ENCODE data around the gene GFOD1. TPM values are rescaled to one million over a fixed set of nuclear protein-coding genes. Genes with fewer than 3 reads are reported as not detected.
A peak's percentile ranks its signal among the peaks of the same experiment; 100 is the strongest.
"Not testable (repeated sequence)": the region's sequence is repeated elsewhere in the genome, so short reads cannot be mapped to it uniquely, and the experiment has no call there.

The GFOD1 gene
- total RNA-seq, 3 donors from 2014 or later, result 25.5 to 39.0 (median 38.1) TPM

DNA sequence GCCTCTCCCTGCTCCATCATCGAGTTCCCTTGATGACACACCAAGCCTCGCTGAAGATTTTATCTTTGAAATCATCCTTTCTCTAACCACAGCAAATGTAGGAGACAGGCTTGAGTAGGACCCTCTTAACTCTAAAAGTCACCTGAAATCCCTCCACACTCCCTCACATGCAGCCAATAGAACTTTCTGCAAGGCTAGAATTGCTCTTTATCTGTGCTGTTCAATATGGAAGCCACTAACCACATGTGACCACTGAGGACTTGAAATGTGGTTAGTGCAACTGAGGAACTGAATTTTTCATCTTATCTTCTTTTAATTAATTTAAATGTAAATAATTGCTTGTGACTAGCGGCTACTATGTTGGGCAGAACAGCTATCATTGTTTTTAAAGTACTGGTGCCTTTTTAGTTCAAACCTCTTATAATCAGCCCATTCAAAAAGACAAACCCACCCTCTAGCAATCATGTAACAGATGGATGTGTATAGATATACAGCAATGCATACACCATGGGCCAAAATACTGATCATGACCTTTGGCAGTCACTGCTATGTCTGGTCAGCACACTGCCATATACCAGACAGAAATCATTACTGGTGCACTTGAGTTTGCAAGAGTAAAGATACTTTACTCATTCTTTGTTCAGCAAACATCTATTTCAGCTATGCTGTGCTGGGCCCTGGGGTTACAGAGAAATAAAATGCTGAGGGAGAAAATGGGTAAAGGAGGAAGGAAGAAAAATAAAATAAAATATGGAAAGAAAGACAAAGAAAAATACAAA is 50.0 kb downstream of the GFOD1 start:
- Mint-ChIP-seq H3K36me3 (ENCODE audit: insufficient read depth) (no peaks in the 10 kb centered on the region), H3K4me3 (no peak overlapping the region), H3K9me3 (peaks cover 7% of the 10 kb centered on the region), H3K27me3 (ENCODE audit: low read depth) (no peaks in the 10 kb centered on the region), H3K4me1 (ENCODE audit: low read depth) (peaks cover 38% of the 10 kb centered on the region)
- DNase-seq (no peak), ATAC-seq (no peak)

DNA sequence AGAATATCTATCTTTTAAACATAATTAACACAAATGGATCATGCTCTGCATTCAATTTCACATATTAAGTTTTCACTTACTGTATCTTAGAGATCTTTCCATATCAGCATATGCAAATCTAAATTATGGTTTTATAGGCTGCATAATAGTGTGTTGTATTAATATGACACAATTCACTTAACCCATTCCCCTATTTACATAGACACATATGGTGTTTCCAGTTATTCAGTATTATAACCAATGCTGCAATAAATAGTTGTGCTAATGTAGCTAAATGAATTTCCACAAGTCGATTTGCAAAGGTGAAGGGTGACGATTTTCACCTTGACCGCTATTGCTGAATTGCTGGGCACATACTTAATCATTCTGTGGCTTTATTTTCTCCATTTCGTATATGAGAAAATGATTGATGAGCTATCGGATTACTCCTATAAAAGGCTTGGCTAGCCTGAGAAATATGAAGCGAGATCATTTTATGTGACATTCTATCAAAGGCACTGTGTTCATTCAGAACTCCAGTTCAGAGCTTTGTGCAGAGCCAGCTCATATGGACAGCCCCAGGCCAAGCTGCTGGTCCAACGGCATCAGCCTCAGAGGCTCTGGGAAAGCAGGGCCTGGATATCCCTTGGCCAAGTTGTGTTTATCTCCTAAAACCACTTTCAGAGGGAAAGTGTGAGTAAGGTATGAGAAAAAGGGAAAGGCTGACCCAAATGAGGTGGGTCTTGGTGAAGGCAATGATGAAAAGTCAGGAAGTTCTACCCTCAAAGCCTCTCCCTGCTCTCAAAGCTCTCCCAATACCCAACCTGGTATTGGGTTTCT is 50.8 kb downstream of the GFOD1 start:
- Mint-ChIP-seq H3K27me3 (ENCODE audit: low read depth) (no peaks in the 10 kb centered on the region), H3K4me3 (no peak overlapping the region), H3K9me3 (peaks cover 7% of the 10 kb centered on the region), H3K36me3 (ENCODE audit: insufficient read depth) (no peaks in the 10 kb centered on the region), H3K4me1 (ENCODE audit: low read depth) (peaks cover 43% of the 10 kb centered on the region)
- DNase-seq (no peak), ATAC-seq (no peak)

DNA sequence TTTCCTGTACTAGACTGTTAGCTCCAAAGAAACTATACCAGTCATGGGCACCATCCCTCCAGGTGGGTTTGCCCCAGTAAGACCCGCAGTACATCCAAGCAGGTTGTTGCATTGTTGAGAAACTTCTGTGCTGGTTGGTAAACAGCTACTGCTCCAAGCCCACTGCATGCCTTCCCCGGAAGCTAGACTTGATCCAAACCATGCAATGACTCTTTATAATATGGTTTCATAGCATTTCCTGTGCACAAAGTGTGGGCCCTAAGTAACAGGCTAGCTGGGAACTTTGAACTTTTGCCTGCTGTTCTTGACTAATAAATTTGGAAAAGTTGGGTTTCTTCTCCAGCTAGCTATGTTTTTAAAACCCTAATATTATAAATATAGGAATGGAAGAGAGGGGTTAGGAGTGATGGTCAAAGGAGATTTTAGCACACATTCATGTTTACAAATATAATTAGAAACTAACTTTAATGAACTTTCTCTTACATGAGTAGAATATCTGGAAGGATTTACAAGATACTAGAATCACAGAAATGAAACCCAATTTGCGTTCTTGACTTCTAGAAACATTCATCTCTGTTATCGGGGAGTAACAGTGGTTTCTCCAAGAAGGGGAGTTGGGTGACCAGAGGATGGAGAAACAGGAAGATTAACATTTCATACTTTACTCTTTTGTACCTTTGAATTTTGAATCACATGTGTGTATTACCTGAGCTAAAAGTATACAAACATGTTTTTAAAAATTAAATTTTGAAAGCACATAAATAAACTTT is 51.7 kb downstream of the GFOD1 start:
- DNase-seq, result no peak
- ATAC-seq, result no peak
- peaks cover 51% of the 10 kb centered on the region for H3K4me1 Mint-ChIP-seq (ENCODE audit: low read depth)
- H3K36me3 Mint-ChIP-seq (ENCODE audit: insufficient read depth), result no peaks in the 10 kb centered on the region
- peaks cover 7% of the 10 kb centered on the region for H3K9me3 Mint-ChIP-seq
- H3K27me3 Mint-ChIP-seq (ENCODE audit: low read depth), result no peaks in the 10 kb centered on the region
- no peak overlapping the region for H3K4me3 Mint-ChIP-seq

DNA sequence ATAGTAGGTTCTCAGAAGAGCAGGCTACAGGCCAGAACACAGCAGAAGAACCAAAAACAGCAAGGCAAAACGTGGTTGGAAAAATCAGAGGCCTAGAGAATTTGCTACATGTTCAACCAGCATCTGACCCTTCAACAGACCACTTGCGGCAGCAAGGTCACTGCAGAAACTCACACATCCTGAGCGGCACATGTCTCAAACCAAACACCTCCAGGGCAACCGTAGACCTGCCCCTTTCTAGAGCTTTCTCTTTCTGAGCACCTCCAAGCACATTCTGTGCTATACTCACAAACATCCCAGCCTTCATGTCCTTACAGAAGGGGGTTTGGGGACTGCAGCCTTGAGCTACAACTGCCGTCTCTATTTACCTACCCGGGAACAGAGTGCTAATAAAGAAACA is 52.6 kb downstream of the GFOD1 start:
- H3K4me1 Mint-ChIP-seq (ENCODE audit: low read depth), result peaks cover 54% of the 10 kb centered on the region
- ATAC-seq (no peak), DNase-seq (no peak)
- H3K36me3 Mint-ChIP-seq (ENCODE audit: insufficient read depth), result no peaks in the 10 kb centered on the region
- H3K4me3 Mint-ChIP-seq, result no peak overlapping the region
- H3K27me3 Mint-ChIP-seq (ENCODE audit: low read depth), result no peaks in the 10 kb centered on the region
- H3K9me3 Mint-ChIP-seq, result peaks cover 7% of the 10 kb centered on the region

DNA sequence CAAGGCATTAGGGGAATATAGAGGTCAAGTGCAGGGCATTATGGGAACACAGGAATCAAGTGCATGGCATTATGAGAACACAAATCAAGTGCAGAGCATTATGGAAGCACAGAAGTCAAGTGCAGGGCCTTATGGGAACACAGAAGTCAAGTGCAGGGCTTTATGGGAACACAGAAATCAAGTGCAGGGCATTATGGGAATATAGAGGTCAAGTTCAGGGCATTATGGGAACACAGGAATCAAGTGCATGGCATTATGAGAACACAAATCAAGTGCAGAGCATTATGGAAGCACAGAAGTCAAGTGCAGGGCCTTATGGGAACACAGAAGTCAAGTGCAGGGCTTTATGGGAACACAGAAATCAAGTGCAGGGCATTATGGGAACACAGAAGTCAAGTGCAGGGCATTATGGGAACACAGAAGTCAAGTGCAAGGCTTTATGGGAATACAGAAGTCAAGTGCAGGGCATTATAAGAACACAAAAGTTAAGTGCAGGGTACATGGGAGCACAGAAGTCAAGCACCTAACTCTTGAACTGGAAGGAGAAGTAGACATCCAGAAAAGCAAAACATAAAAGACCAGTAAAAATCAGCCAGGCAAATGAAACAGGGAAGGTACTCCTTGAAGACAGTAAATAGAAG is 53.1 kb downstream of the GFOD1 start:
- H3K9me3 Mint-ChIP-seq; H3K36me3 Mint-ChIP-seq (ENCODE audit: insufficient read depth); H3K27me3 Mint-ChIP-seq (ENCODE audit: low read depth); DNase-seq; H3K4me3 Mint-ChIP-seq; ATAC-seq: not testable (repeated sequence)
- H3K4me1 Mint-ChIP-seq (ENCODE audit: low read depth), result peaks cover 58% of the 10 kb centered on the region

DNA sequence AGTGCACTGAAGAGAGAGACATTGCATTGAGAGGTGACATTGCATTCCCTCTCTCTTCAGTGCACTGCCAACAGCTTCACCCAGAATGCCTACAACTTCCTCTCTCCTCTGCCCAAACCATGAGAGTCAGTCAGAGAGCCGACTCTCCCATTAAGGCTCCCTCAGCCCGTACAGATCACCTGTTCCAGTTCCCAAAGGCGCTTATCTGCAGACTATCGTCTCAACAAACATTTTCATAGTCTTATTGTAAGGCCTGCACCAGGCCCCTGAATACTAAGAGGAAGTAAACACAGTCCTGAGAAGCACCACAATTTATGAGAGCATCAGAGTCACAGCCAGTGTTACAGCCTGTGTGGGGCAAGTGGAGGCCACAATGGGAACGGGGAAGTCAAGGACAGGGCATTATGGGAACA is 53.7 kb downstream of the GFOD1 start:
- DNase-seq (no peak), ATAC-seq (no peak)
- H3K36me3 Mint-ChIP-seq (ENCODE audit: insufficient read depth), result no peaks in the 10 kb centered on the region
- H3K4me3 Mint-ChIP-seq, result no peak overlapping the region
- peaks cover 63% of the 10 kb centered on the region for H3K4me1 Mint-ChIP-seq (ENCODE audit: low read depth)
- H3K9me3 Mint-ChIP-seq, result peaks cover 7% of the 10 kb centered on the region
- H3K27me3 Mint-ChIP-seq (ENCODE audit: low read depth), result no peaks in the 10 kb centered on the region

DNA sequence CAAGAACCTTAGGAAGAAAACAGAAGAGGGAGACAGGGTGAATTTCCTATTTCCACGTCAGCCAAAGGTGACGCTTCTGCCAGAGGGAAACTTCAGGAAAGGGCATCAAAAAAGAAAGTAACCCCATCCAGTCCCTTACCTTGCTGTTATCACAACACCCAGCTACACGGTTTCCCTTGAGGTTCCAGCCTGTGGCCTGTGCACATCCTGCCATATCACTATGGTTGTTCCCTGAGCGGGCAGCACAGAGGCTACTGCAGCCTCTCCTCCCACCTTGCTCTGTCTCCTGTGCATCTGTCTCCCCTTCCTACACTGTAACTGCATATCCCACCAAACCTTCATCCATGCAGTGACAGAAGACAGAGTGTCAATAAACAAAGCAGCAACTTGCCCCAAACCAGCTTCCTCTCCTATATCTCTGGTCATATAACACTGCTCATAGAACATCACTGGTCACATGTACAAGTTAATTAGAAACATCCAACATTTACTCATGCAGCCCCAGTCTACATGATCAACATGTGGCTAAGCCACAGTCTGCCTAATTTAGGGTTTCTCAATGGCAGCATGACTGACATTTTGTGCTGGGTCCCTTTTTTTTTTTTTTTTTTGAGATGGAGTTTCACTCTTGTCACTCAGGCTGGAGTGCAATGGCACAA is 54.7 kb downstream of the GFOD1 start:
- H3K4me3 Mint-ChIP-seq, result no peak overlapping the region
- no peak for DNase-seq
- H3K36me3 Mint-ChIP-seq (ENCODE audit: insufficient read depth), result no peaks in the 10 kb centered on the region
- H3K9me3 Mint-ChIP-seq, result peaks cover 7% of the 10 kb centered on the region
- no peaks in the 10 kb centered on the region for H3K27me3 Mint-ChIP-seq (ENCODE audit: low read depth)
- peaks cover 74% of the 10 kb centered on the region for H3K4me1 Mint-ChIP-seq (ENCODE audit: low read depth)
- ATAC-seq, result no peak

DNA sequence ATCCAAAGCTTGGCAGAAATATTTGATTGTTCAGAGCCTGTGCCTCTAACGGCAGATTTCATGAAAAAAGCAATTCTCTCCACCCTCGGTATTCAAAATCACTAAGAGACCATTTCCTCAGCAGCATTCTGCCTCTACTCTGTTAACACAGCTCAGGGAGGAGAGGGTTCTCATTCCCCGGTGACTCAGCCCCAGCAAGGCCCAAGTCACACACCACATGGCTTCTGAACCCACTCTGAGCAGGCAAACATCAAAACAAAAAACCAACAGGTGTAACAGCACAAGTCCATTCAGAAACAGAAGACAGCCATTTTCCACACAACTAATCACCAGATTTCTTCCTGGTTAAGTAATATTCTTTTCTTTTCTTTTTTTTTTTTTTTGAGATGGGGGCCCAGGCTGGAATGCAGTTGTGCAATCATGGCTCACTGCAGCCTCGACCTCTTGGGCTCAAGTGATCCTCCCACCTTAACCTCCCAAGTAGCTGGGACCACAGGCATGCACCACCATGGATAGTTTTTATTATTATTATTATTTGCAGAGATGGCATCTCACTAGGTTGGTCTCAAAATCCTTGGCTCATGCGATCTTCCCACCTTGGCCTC is 55.4 kb downstream of the GFOD1 start:
- Mint-ChIP-seq H3K4me1 (ENCODE audit: low read depth) (peaks cover 78% of the 10 kb centered on the region), H3K36me3 (ENCODE audit: insufficient read depth) (no peaks in the 10 kb centered on the region), H3K9me3 (peaks cover 7% of the 10 kb centered on the region), H3K4me3 (peak overlapping the region; percentile 33), H3K27me3 (ENCODE audit: low read depth) (no peaks in the 10 kb centered on the region)
- DNase-seq (peak; percentile 38), ATAC-seq (peak; percentile 33 to 36)

DNA sequence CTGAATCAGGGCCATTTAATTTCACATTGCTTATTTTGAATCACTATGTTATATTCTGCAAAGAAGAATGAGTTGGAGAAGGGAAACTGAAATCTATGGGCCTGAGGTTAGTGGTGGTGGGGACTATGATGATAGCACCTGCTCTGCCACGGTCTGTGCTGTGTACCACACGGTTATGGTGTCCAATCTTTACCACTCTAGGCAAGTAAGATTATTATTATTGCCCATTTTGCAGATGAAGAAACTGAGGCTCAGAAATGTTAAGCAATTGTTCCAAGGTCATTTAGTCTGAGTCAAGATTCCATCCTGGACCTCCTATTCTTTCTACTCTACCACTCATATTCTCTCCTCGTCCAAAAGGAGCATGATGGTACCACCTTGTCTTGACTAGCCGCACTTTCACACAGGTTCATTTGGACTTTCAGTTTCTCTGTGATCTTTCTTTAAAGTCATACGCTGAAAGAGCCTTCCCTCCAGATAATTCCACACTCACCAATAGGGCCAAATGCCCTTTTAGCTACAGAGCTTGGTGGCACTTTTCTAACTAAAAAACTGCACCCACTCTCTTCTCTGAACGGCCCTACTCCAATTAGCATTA is 56.2 kb downstream of the GFOD1 start:
- Mint-ChIP-seq H3K4me3 (no peak overlapping the region), H3K4me1 (ENCODE audit: low read depth) (peaks cover 81% of the 10 kb centered on the region), H3K9me3 (peaks cover 7% of the 10 kb centered on the region), H3K36me3 (ENCODE audit: insufficient read depth) (no peaks in the 10 kb centered on the region), H3K27me3 (ENCODE audit: low read depth) (no peaks in the 10 kb centered on the region)
- ATAC-seq (no peak), DNase-seq (no peak)

DNA sequence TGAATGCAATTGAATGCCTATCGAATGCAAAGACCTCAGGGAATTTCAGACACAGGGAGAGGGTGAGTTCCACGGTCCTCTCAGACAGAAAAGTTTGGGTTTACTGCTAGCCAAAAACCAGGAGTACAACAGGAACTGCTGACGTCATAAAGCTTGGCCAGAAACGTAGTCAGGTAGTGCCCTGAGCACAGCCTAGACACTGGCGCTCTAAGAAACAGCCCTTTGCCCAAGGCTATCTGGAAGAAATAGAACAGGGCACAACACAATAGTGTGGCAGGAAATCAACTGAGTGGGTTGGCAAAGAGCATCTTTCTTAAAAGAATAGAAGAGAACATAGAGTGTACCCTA is 58.0 kb downstream of the GFOD1 start:
- no peak overlapping the region for H3K4me3 Mint-ChIP-seq

DNA sequence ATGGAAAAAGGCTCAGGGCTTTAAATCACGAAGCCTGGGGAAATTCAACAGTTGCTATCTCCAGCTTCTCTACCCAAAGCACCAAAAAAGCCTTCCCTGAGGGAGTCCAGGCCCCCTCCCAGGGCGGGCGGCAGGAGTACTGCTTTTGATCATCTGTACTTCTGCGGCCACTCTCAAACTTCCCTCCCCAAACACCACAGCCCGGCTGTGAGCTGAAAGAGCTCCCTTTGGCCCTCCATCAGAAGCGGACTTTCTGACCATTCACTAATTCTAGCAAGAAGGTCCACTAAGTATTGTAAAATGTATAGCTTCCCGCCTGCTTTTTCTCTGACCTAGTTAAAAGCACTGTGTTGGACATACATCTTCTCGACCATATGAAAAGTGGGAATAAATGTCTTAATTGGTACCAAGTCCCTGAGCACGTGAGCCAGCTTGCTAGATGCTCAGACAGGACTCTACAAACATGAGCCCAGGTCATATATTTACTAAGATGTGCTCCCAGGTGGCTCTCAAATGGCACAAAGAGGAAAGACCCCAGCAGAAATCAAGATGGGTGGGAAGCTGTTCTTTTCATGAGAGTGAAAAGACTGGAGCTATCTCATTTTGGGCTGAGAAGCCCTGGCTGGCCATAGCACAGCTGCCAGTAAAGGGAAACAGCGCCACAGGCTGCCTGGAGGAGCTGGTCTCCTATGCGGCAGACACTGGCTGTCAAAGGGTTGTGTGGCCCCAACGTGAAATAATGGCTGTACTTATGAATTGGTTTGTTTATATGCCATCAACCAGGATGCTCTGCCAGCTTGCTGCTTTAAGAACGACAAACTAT is 58.6 kb downstream of the GFOD1 start:
- Mint-ChIP-seq H3K27me3 (ENCODE audit: low read depth) (no peaks in the 10 kb centered on the region), H3K36me3 (ENCODE audit: insufficient read depth) (no peaks in the 10 kb centered on the region), H3K4me1 (ENCODE audit: low read depth) (peaks cover 75% of the 10 kb centered on the region), H3K9me3 (peaks cover under 1% of the 10 kb centered on the region), H3K4me3 (peak overlapping the region; percentile 33)
- DNase-seq, result no peak
- ATAC-seq, result peak in 1 of 2 donors; percentile 8

More for the DNA sequence above, 58.0 kb downstream of the GFOD1 start:
- H3K36me3 Mint-ChIP-seq (ENCODE audit: insufficient read depth), result no peaks in the 10 kb centered on the region
- H3K9me3 Mint-ChIP-seq, result peaks cover 7% of the 10 kb centered on the region
- peaks cover 79% of the 10 kb centered on the region for H3K4me1 Mint-ChIP-seq (ENCODE audit: low read depth)
- ATAC-seq, result no peak
- no peaks in the 10 kb centered on the region for H3K27me3 Mint-ChIP-seq (ENCODE audit: low read depth)
- no peak for DNase-seq

DNA sequence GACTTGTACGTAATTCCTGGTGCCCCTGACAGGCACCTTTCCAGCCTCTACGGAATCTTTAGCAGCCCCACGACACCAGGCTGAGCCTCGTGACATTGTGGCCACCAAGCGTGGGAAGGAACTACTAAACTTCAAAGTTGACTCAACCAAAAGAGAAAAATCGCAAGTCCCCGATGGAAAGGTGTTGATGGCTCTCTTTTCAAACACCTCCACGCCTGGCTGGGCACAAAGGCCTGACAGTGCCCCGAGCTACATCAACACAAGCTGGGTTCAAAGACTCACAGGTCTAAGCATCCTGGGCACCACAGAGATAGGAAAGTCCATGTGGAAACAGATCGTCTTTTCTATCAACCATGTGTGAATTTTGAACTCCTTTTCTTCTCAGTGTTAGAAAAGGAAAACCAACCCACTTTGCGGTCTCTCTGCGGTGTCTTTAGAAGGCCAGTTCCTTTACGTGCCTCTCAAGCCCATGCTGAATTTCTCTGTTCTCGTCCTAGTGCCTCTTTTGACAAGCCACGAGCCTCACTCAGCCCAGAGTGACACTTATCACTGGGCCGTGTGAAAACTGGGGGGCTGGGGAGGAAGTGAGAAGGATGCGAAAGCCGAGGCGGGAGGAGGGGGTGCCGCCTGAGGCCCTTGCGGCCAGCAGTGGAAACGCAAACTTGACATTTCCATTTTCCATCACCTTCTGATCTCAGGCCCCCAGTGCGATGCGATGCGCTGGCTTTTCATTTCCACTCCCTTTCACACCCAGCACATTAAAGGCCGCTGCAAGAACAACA is 59.4 kb downstream of the GFOD1 start:
- peak; percentile 79 to 82 for ATAC-seq
- H3K4me3 Mint-ChIP-seq, result peak overlapping the region; percentile 33
- DNase-seq, result peak; percentile 67
- peaks cover 71% of the 10 kb centered on the region for H3K4me1 Mint-ChIP-seq (ENCODE audit: low read depth)
- no peaks in the 10 kb centered on the region for H3K36me3 Mint-ChIP-seq (ENCODE audit: insufficient read depth)
- no peaks in the 10 kb centered on the region for H3K9me3 Mint-ChIP-seq
- no peaks in the 10 kb centered on the region for H3K27me3 Mint-ChIP-seq (ENCODE audit: low read depth)
